IMR-90 (cell line): ENCODE results near the gene ADD1. TPM values are rescaled to one million over a fixed set of nuclear protein-coding genes. Genes with fewer than 3 reads are reported as not detected.

Experiments used
- ATAC-seq: fragments of 200-7000 bp; cut with Tn5 transposase; 2 replicates; pipeline ENCODE4 v1.9.1; 2020; ENCODE audit warnings: low read depth, mild to moderate bottlenecking, moderate library complexity
- BruUV-seq: library from RNA; stranded (reverse); fragments of 400-500 nt; replicated peaks from 2 replicates; lab custom pipeline; 2021; lab: Mats Ljungman, UMichigan
- CTCF ChIA-PET: fragments of 300-600 bp; formaldehyde crosslinking; extraction: SDS; loops from one replicate; lab custom pipeline; 2021; ENCODE audit warnings: antibody characterized with exemption; lab: Yijun Ruan, JAX
- POLR2A ChIA-PET: fragments of 300-600 bp; sonication (Branson Sonifier 250); formaldehyde crosslinking; loops from one replicate; lab custom pipeline; 2022; ENCODE audit warnings: antibody characterized with exemption; ENCODE audit not compliant: unreplicated experiment; lab: Charles Lee
- DNase-seq: peaks from one replicate; pipeline ENCODE4 v3.0.0; 2013
- H2AFZ ChIP-seq: replicated peaks from 2 replicates; pipeline ENCODE3; 2013; ENCODE audit warnings: low read length, mild to moderate bottlenecking; ENCODE audit not compliant: poor library complexity
- H2AK5ac ChIP-seq: 2 replicates; pipeline ENCODE4 v1.6.1; 2013; ENCODE audit warnings: low read depth, low read length, inconsistent platforms
- H2AK9ac ChIP-seq: replicated peaks from 2 replicates; pipeline ENCODE3; 2013; ENCODE audit warnings: mild to moderate bottlenecking, low read depth, low read length, moderate library complexity; ENCODE audit not compliant: poor library complexity
- H2BK120ac ChIP-seq: 2 replicates; pipeline ENCODE4 v1.6.1; 2013; ENCODE audit warnings: low read depth, low read length, inconsistent platforms
- H2BK15ac ChIP-seq: 3 replicates; pipeline ENCODE4 v1.6.1; 2013; ENCODE audit warnings: low read depth, low read length, inconsistent platforms
- H2BK20ac ChIP-seq: 2 replicates; pipeline ENCODE4 v1.6.1; 2013; ENCODE audit warnings: low read depth, mild to moderate bottlenecking, inconsistent platforms, low read length, moderate library complexity
- H2BK5ac ChIP-seq: 2 replicates; pipeline ENCODE4 v1.6.1; 2013; ENCODE audit warnings: mild to moderate bottlenecking, low read depth, low read length, inconsistent platforms; ENCODE audit not compliant: poor library complexity, severe bottlenecking
- H3K14ac ChIP-seq: replicated peaks from 2 replicates; pipeline ENCODE4 v1.6.1; 2013; ENCODE audit warnings: low read depth, low read length, inconsistent platforms
- H3K18ac ChIP-seq: 2 replicates; pipeline ENCODE4 v1.6.1; 2013; ENCODE audit warnings: low read depth, low read length, control low read depth
- H3K23ac ChIP-seq: 2 replicates; pipeline ENCODE4 v1.6.1; 2013; ENCODE audit warnings: low read depth, low read length, inconsistent platforms
- H3K27ac ChIP-seq: 2 replicates; pipeline ENCODE4 v1.5.1; 2013; ENCODE audit warnings: mild to moderate bottlenecking, control low read depth, low read length; ENCODE audit not compliant: insufficient read depth
- H3K27me3 ChIP-seq: 2 replicates; pipeline ENCODE4 v1.6.1; 2013; ENCODE audit warnings: low read length; ENCODE audit not compliant: control insufficient read depth, insufficient read depth
- H3K36me3 ChIP-seq: 2 replicates; pipeline ENCODE4 v1.6.1; 2013; ENCODE audit warnings: low read length, mixed read lengths; ENCODE audit not compliant: control insufficient read depth, insufficient read depth
- H3K4ac ChIP-seq: 2 replicates; pipeline ENCODE4 v1.6.1; 2013; ENCODE audit warnings: low read depth, low read length, inconsistent platforms
- H3K4me1 ChIP-seq: 2 replicates; pipeline ENCODE4 v1.6.1; 2013; ENCODE audit warnings: low read length, mixed read lengths; ENCODE audit not compliant: control insufficient read depth, insufficient read depth
- H3K4me2 ChIP-seq: 2 replicates; pipeline ENCODE4 v1.6.1; 2013; ENCODE audit warnings: low read depth, mild to moderate bottlenecking, control low read depth, low read length, moderate library complexity
- H3K4me3 ChIP-seq: 2 replicates; pipeline ENCODE4 v1.5.1; 2013; ENCODE audit warnings: low read depth, mild to moderate bottlenecking, control low read depth, low read length, moderate library complexity; ENCODE audit not compliant: insufficient read depth
- H3K56ac ChIP-seq: 2 replicates; pipeline ENCODE4 v1.6.1; 2013; ENCODE audit warnings: low read length, inconsistent platforms; ENCODE audit not compliant: insufficient read depth; ENCODE audit errors: extremely low read depth
- H3K79me1 ChIP-seq, 2 experiments: 2 replicates each; pipeline ENCODE4 v1.6.1; 2013; ENCODE audit warnings: low read length in 2 of 2, inconsistent platforms in 1 of 2, low read depth in 1 of 2
- H3K9ac ChIP-seq: 2 replicates; pipeline ENCODE4 v1.6.1; 2013; ENCODE audit warnings: low read depth, low read length, control low read depth
- H3K9me1 ChIP-seq: 2 replicates; pipeline ENCODE4 v1.6.1; 2013; ENCODE audit warnings: low read length, inconsistent platforms; ENCODE audit not compliant: insufficient read depth
- H3K9me3 ChIP-seq: 2 replicates; pipeline ENCODE4 v1.6.1; 2013; ENCODE audit warnings: low read length; ENCODE audit not compliant: control insufficient read depth, insufficient read depth
- H4K20me1 ChIP-seq: 2 replicates; pipeline ENCODE4 v1.6.1; 2013; ENCODE audit warnings: low read length, inconsistent platforms; ENCODE audit not compliant: insufficient read depth
- H4K5ac ChIP-seq: 2 replicates; pipeline ENCODE4 v1.6.1; 2013; ENCODE audit warnings: mild to moderate bottlenecking, low read depth, low read length, control low read depth
- H4K8ac ChIP-seq, 2 experiments: 2 replicates each; pipeline ENCODE4 v1.6.1; 2013; ENCODE audit warnings: low read depth in 2 of 2, low read length in 2 of 2, control low read depth in 1 of 2, inconsistent platforms in 1 of 2
- H4K91ac ChIP-seq: 2 replicates; pipeline ENCODE4 v1.6.1; 2013; ENCODE audit warnings: low read depth, low read length, inconsistent platforms; ENCODE audit not compliant: insufficient read depth
- BHLHE40 ChIP-seq: fragments of 150-350 bp; IDR thresholded peaks from 2 replicates; pipeline ENCODE4 v1.6.1; 2016; ENCODE audit warnings: mild to moderate bottlenecking, low read depth, low read length
- CEBPB ChIP-seq: IDR thresholded peaks from 2 replicates; pipeline ENCODE4 v1.6.1; 2012; ENCODE audit warnings: low read depth, low read length, improper control_type of control experiment
- CHD1 ChIP-seq: IDR thresholded peaks from 2 replicates; pipeline ENCODE4 v1.6.1; 2012; ENCODE audit warnings: low read depth, low read length, improper control_type of control experiment
- ELK1 ChIP-seq: fragments of 150-350 bp; IDR thresholded peaks from 2 replicates; pipeline ENCODE4 v1.6.1; 2016; ENCODE audit warnings: low read depth, mild to moderate bottlenecking, low read length, moderate library complexity, borderline replicate concordance
- FOS ChIP-seq: fragments of 150-350 bp; IDR thresholded peaks from 2 replicates; pipeline ENCODE4 v1.6.1; 2016; ENCODE audit warnings: low read depth, low read length
- MAZ ChIP-seq: IDR thresholded peaks from 2 replicates; pipeline ENCODE4 v1.6.1; 2012; ENCODE audit warnings: low read depth, mild to moderate bottlenecking, low read length, improper control_type of control experiment, moderate library complexity, borderline replicate concordance
- NFE2L2 ChIP-seq: fragments of 150-350 bp; IDR thresholded peaks from 2 replicates; pipeline ENCODE4 v1.6.1; 2016; ENCODE audit warnings: low read depth, mild to moderate bottlenecking, low read length
- RAD21 ChIP-seq: IDR thresholded peaks from 2 replicates; pipeline ENCODE4 v1.6.1; 2012; ENCODE audit warnings: low read length, improper control_type of control experiment
- USF2 ChIP-seq: fragments of 150-350 bp; IDR thresholded peaks from 2 replicates; pipeline ENCODE4 v1.6.1; 2017; ENCODE audit warnings: mild to moderate bottlenecking, antibody characterized with exemption, low read length, low read depth
- WGBS, 2 experiments: methylation state at CpG; one replicate each; pipeline versions ENCODE4 v1.1.5 to v1.1.7; 2013; ENCODE audit warnings: missing lambda C conversion rate in 2 of 2; ENCODE audit not compliant: insufficient read length in 1 of 2; ENCODE audit errors: extremely low coverage in 2 of 2; 5-methylcytosine and 5-hydroxymethylcytosine counted together
- dilution Hi-C: fragments of 300-500 bp; cut with HindIII; formaldehyde crosslinking; loops from one replicate; pipeline ENCODE4 v1.14.3; 2018; ENCODE audit warnings: low sequenced_read_pairs; ENCODE audit not compliant: unreplicated experiment
- in situ Hi-C: fragments of 300-500 bp; cut with MboI; formaldehyde crosslinking; loops from 3 replicates; pipeline ENCODE4 v1.14.3; 2019; ENCODE audit warnings: low sequenced_read_pairs, inconsistent platforms, mixed read lengths
- intact Hi-C: fragments of 100-400 bp; cut with micrococcal nuclease; formaldehyde crosslinking; loops from 2 replicates; pipeline ENCODE4 v1.10.0; 2022
- polyA plus RNA-seq, 3 experiments: library from polyadenylated mRNA; depleted of rRNA; stranded (reverse); fragments of >200 nt; gene quantifications; 2 replicates each; pipeline ENCODE4 v1.2.3, GENCODE V29; 2012; ENCODE audit warnings: low replicate concordance in 1 of 3
- total RNA-seq: library from RNA; depleted of rRNA; stranded (reverse); fragments of >200 nt; gene quantifications from 2 replicates; pipeline ENCODE4 v1.2.3, GENCODE V29; 2012
- TF ChIP-seq, protein P1 (sequence below): conservative IDR thresholded peaks from 2 replicates; pipeline ENCODE4 v1.5.1; 2012; ENCODE audit warnings: mild to moderate bottlenecking, low read depth, low read length, improper control_type of control experiment

Gene ADD1
- total and polyA plus RNA-seq, 2 of the 4 experiments (the other 2 are of a cell fraction): 122 to 215 TPM

- Histone ChIP-seq H2BK120ac (no peak overlapping the region), H2AK9ac (peak overlapping the region; percentile 35), H4K5ac (no peak overlapping the region), H3K14ac (no peak overlapping the region), H4K91ac (no peak overlapping the region), H4K8ac (no peak overlapping the region), H2AFZ (no peak overlapping the region), H3K4me3 (no peak overlapping the region), H3K4ac (no peak overlapping the region), H3K18ac (no peak overlapping the region), H2BK15ac (no peak overlapping the region), H3K36me3 (peaks cover 60% of the 10 kb centered on the region), H2BK5ac (no peak overlapping the region), H3K4me2 (no peak overlapping the region), H3K56ac (no peak overlapping the region), H3K23ac (no peak overlapping the region), H3K79me1 (peaks cover 23 to 58% of the 10 kb centered on the region in 2 experiments; a peak in 3 of 4 replicates), H4K20me1 (peaks cover 34% of the 10 kb centered on the region), H3K27ac (no peak overlapping the region), H3K4me1 (peaks cover 16% of the 10 kb centered on the region), H3K27me3 (no peaks in the 10 kb centered on the region), H3K9me3 (no peaks in the 10 kb centered on the region), H2BK20ac (no peak overlapping the region), H3K9me1 (0 out of 2 replicates have a peak, but pooled peaks cover 6% of the 10 kb centered on the region), H2AK5ac (no peak overlapping the region), H3K9ac (no peak overlapping the region)
- ChIA-PET POLR2A (no interaction called here), CTCF (no interaction called here)
- no peak for DNase-seq
- intact Hi-C loops (loop anchor here (5.0 kb wide), 1 partner anchor 89 kb away; the partner anchor contains the start of gene ADD1), in situ Hi-C loops (no loop called here), dilution Hi-C loops (no loop called here)
- WGBS, 2 experiments: 92% methylated on average over 23 of the region's 38 CpGs; no CpG with 5 or more reads in 1 of the 2 experiments
- no peak for ATAC-seq
- no TSS peak for BruUV-seq
- TF ChIP-seq CEBPB: no peak
- TF ChIP-seq BHLHE40: no peak
- TF ChIP-seq, protein P1, sequence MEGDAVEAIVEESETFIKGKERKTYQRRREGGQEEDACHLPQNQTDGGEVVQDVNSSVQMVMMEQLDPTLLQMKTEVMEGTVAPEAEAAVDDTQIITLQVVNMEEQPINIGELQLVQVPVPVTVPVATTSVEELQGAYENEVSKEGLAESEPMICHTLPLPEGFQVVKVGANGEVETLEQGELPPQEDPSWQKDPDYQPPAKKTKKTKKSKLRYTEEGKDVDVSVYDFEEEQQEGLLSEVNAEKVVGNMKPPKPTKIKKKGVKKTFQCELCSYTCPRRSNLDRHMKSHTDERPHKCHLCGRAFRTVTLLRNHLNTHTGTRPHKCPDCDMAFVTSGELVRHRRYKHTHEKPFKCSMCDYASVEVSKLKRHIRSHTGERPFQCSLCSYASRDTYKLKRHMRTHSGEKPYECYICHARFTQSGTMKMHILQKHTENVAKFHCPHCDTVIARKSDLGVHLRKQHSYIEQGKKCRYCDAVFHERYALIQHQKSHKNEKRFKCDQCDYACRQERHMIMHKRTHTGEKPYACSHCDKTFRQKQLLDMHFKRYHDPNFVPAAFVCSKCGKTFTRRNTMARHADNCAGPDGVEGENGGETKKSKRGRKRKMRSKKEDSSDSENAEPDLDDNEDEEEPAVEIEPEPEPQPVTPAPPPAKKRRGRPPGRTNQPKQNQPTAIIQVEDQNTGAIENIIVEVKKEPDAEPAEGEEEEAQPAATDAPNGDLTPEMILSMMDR: no peak
- TF ChIP-seq MAZ: no peak
- no peak for TF ChIP-seq FOS
- no peak for TF ChIP-seq RAD21
- no peak for TF ChIP-seq USF2
- TF ChIP-seq CHD1: no peak
- TF ChIP-seq NFE2L2: no peak
- TF ChIP-seq ELK1: no peak
Observed at GRCh38 chr4:2931512-2932301, 88.1 kb downstream of the ADD1 start.
